Thyroid gland (tissue), 4 donors: ENCODE measurements around the gene GRIA4.

Experiments
- POLR2A ChIP-seq, 2 donors: fragments of 450-650 bp; IDR thresholded peaks; one replicate each; pipeline ENCODE4 v1.6.1; 2017; ENCODE audit warnings: antibody characterized with exemption in 2 of 2, mild to moderate bottlenecking in 2 of 2, moderate library complexity in 1 of 2
- TF ChIP-seq, protein P1 (sequence below), 6 experiments: fragments of 200-600 bp in 3 of 6; fragments of 450-650 bp in 3 of 6; sonication (generic) in 3 of 6; IDR thresholded peaks; one replicate each; pipeline ENCODE4 v1.5.1; 2016 to 2019; ENCODE audit warnings: antibody characterized with exemption in 6 of 6, mild to moderate bottlenecking in 2 of 6, inconsistent platforms in 1 of 6, moderate library complexity in 1 of 6

DNA sequence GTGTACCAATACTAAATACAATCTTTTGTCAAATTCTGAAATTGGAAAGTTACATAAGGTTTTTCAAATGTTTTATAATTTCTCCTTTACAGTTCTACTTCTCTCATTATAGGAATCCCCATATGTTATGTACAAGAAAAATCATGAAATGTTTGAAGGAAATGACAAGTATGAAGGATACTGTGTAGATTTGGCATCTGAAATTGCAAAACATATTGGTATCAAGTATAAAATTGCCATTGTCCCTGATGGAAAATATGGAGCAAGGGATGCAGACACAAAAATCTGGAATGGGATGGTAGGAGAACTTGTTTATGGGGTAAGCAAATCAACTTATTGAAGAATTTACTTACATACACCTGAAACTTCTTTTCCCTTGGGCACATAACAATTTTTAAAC, 308.7 kb downstream of the GRIA4 start:
- TF ChIP-seq, protein P1, sequence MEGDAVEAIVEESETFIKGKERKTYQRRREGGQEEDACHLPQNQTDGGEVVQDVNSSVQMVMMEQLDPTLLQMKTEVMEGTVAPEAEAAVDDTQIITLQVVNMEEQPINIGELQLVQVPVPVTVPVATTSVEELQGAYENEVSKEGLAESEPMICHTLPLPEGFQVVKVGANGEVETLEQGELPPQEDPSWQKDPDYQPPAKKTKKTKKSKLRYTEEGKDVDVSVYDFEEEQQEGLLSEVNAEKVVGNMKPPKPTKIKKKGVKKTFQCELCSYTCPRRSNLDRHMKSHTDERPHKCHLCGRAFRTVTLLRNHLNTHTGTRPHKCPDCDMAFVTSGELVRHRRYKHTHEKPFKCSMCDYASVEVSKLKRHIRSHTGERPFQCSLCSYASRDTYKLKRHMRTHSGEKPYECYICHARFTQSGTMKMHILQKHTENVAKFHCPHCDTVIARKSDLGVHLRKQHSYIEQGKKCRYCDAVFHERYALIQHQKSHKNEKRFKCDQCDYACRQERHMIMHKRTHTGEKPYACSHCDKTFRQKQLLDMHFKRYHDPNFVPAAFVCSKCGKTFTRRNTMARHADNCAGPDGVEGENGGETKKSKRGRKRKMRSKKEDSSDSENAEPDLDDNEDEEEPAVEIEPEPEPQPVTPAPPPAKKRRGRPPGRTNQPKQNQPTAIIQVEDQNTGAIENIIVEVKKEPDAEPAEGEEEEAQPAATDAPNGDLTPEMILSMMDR (IDR thresholded peaks at IDR 0.05), result no peak
- TF ChIP-seq POLR2A (IDR thresholded peaks at IDR 0.05), result no peak
